PC-9 (cell line): ENCODE data around the gene PCYT2.

Experiments
- CTCF ChIP-seq: fragments of 200-600 bp; sonication (generic); conservative IDR thresholded peaks from 2 replicates; pipeline ENCODE4 v1.6.1; 2017; ENCODE audit warnings: mixed run types, antibody characterized with exemption, mild to moderate bottlenecking, moderate library complexity
- EZH2 ChIP-seq: fragments of 200-600 bp; sonication (generic); IDR thresholded peaks from 2 replicates; pipeline ENCODE4 v1.8.0; 2017; ENCODE audit warnings: antibody characterized with exemption, low read depth

GRCh38 chr17:81917565-81918332 lies 6.5 kb upstream of the PCYT2 start, which contains the start of gene SIRT7:
- TF ChIP-seq CTCF (no peak), EZH2 (no peak)
